DMS79 (cell line): ENCODE results near the gene ABCG4.
A peak's percentile ranks its signal among the peaks of the same experiment; 100 is the strongest.
"Not testable (repeated sequence)": the region's sequence is repeated elsewhere in the genome, so short reads cannot be mapped to it uniquely, and the experiment has no call there.

ENCODE experiments used
- DNase-seq: peaks from one replicate; lab custom pipeline; 2025; lab: John Stamatoyannopoulos, UW

ABCG4 gene

GRCh38 chr11:119115484-119116234 lies 33.2 kb upstream of the ABCG4 start:
- no peak for DNase-seq

GRCh38 chr11:119116235-119116594 lies 32.6 kb upstream of the ABCG4 start:
- DNase-seq = no peak

- no peak for DNase-seq
These were observed 32.3 kb upstream of the ABCG4 start for GRCh38 chr11:119116601-119117000.

GRCh38 chr11:119117004-119117706 lies 31.7 kb upstream of the ABCG4 start:
- no peak for DNase-seq

- no peak for DNase-seq
These were observed 30.6 kb upstream of the ABCG4 start for GRCh38 chr11:119118227-119118626.

GRCh38 chr11:119118946-119119345 lies 29.9 kb upstream of the ABCG4 start:
- DNase-seq = no peak

- DNase-seq = peak; percentile 80
These were observed 28.2 kb upstream of the ABCG4 start for GRCh38 chr11:119120639-119121007.

DNA sequence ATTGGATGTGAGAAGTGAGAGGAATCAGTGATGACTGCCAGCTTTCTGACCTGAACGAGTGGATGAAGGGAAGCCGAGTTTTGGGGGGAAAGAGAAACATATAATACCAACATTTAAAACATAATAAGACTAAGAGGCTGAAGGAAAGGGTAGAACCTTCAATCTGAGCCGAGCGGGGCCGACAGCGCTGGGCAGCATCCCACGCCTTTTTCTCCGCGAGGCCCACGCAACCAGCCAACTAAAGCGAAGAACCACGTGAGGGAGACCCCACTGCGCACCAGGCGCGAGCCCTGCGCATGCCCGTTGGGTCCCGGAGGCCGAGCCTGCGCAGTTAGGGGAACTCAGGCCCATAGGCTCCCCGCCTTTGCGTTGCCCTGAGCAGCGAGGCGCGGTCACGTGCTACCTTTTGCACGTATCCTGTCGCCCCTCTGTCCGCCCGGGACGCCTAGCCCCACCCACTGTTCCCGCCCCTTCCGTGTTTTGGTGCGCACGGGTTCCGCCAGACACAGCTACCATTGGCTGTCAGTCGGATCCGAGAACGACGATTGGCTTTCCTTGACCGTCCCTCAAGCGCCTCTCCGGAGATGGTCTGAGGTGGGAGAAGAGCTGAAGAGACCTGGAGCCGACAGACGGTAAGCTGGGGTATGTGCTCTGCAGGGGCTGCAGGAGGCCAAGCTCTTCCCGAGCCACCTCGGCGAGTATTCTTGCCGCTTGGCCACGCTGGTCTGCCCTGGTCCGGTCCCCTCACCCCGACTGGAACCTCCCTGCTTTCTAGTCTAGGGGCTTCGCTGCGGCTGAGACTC lies 27.6 kb upstream of the ABCG4 start, which contains the start of gene HINFP:
Gene HINFP (plus strand): TSS at position 573 of the 803 bp plus-strand sequence. CDS start 5,365 bp downstream, outside the sequence.
- peak; percentile 100 for DNase-seq

DNA sequence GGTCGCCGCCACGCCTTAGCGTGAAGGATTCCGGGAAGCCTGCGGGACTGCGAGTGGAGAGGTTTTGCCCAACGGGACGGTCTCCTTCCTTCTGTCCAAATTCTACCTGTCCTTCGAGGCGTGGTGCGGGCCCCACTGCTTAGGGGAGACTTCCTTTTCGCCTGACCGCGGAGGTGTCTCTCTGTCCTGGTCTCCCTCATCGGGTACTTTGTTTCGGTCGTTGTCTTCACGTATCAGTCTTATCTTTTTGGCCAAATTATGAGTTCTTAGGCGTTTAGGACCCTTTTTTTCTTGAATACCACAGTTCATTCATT lies 27.1 kb upstream of the ABCG4 start:
- no peak for DNase-seq

DNA sequence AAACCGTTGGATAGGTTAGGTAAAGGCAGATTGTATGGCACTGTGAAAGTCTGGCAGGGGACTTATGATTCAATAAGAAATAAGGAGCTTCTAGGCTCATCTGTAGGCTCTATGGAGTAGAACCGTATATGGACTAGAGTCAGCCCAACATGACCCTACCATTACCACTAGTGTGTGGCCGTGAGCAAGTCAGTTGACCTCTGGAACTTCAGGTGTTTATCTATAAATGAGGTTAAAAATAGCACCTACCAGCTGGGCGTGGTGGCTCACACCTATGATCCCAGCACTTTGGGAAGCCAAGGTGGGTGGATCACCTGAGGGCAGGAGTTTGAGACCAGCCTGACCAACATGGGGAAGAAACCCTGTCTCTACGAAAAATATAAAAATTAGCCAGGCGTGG lies 23.0 kb upstream of the ABCG4 start:
- DNase-seq = no peak

DNA sequence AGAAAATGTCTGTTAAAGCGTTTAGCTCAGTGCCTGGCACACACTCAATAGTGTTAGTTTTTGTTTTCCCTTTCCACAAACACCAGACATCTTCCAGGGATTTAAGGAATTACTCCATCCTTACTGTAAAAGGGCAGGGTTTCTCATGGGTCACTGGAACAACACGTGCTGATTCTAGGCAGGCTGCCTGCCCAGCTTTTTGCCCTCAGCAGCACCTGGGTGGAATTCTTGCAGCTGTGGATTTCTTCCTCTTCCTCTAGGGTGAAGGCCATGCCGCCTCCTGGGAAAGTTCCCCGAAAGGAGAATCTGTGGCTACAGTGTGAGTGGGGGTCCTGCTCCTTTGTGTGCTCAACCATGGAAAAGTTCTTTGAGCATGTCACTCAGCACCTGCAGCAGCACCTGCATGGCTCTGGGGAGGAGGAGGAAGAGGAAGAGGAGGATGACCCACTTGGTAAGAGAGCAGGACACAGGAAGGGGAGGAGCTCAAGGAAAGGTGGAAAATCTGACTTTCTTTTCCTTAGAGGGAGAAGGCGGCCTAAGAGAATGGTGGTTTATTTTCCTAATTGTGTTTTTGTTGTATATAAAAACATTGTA lies 22.1 kb upstream of the ABCG4 start:
- DNase-seq = no peak

DNA sequence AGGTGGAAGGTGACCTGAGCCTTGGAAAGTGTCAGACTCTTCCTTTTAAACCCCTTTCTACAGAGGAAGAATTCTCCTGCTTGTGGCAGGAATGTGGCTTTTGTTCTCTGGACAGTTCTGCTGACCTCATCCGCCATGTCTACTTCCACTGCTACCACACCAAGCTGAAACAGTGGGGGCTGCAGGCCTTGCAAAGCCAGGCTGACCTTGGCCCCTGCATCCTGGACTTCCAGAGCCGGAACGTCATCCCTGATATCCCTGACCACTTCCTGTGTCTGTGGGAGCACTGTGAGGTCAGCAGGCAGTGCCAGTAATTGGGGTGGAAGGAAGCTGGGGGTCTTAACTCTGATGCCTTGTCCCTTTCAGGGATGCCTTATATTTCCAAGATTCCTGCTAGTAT lies 18.2 kb upstream of the ABCG4 start:
- no peak for DNase-seq

DNA sequence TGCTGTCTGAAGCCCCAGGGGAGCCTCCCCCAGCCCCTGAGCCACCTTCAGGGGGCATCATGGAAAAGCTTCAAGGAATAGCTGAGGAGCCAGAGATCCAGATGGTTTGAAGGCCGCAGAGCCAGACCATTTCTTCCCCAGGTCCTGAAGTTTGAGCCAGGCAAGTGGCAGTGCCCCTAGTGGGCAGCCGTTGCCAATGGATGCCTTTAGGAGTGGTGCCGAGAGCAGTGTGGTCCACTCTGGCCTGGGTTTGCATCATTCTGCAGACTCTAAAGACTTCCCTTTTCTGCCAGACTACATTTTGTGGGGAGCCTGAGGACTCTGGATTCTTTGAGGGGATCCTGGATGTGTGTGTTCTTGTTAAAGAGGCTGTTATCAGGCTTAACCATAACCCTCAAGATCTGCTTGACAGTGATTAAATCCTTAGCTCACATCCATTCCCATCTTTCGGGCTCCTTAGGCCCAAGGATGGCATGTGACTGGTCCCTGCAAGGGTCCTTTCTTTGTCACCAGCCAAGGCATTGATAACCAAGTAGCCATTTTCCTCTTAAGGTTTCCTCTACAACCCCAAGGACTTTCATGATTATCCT lies 14.4 kb upstream of the ABCG4 start:
- DNase-seq = no peak

- not testable (repeated sequence) for DNase-seq
These were observed 9.6 kb upstream of the ABCG4 start for GRCh38 chr11:119139276-119139675.

- no peak for DNase-seq
These were observed 3.9 kb upstream of the ABCG4 start for GRCh38 chr11:119144825-119145486.

GRCh38 chr11:119145551-119145950 lies 3.3 kb upstream of the ABCG4 start:
- DNase-seq = no peak

DNA sequence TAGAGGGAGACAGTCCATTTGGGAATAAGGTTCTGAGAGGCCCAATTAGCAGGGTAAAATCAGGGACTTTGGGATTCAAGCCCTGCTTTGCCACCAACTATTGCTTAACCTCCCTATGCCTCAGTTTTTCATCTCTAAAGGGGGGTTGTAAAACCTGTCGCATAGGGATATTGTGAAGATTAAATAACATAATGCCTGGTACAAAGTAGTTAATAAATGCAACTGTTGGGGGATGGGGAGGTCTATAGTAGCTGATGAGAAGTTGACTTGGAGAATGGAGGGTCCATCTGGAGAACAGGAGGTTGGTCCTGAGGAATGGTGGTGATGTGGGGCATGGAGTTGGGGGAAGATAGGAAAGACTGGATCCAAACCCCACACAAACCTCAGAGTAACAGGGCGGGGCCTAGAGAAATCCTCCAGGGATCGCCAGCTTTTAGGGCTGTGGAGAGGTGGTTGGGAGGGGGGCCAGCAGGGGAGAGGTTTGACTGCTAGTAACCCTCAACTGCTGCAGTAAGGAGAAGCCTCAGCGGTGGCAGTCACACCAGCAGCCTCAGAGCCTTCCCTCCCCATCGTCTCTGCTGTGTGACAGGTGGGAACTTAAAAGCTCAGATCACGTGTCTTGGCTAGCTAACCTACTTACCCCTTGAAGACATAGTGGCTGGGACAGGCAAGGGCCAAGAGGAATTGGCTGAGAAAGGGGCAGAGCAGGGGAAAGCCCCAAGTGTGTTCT lies 1.1 kb upstream of the ABCG4 start:
- DNase-seq = peak; percentile 58

- no peak for DNase-seq
These were observed 183 bp upstream of the ABCG4 start for GRCh38 chr11:119148720-119149017.

- no peak for DNase-seq
These were observed 979 bp downstream of the ABCG4 start for GRCh38 chr11:119149786-119150275.

- no peak for DNase-seq
These were observed 3.2 kb downstream of the ABCG4 start for GRCh38 chr11:119152043-119152442.

- no peak for DNase-seq
These were observed 3.8 kb downstream of the ABCG4 start for GRCh38 chr11:119152604-119153003.
